Measurements from ENCODE around the gene GAS7.

DNA sequence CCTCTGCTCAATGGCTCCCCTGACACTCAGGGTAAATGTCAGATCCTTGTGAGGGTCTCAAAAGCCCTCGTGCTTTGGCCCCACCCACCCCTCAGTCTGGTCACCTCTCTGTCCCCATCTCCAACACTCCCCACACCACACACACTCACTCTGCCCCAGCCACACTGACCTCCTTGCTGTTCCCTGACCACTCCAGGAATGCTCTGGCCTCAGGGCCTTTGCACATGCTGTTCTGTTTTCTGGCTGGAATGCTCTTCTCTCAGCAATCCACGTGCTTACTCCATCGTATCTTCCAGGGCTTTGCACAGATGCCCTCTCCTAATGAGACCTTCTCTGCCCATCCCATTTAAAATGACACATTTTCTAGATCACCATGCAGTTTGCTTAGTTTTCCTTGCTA is 28.2 kb downstream of the GAS7 start:
- TF ChIP-seq POLR2AphosphoS5 (IDR thresholded peaks at IDR 0.05; ENCODE audit: low read depth, low read length) (no peak), SIN3A (IDR thresholded peaks at IDR 0.05; ENCODE audit: low read depth) (no peak), RAD21 (IDR thresholded peaks at IDR 0.05; ENCODE audit: low read depth) (no peak), EZH2 (IDR thresholded peaks at IDR 0.05) (no peak), FOSL1 (IDR thresholded peaks at IDR 0.05; ENCODE audit: low read depth) (no peak), SP1 (IDR thresholded peaks at IDR 0.05; ENCODE audit: low read depth) (no peak), YY1 (IDR thresholded peaks at IDR 0.05; ENCODE audit: extremely low read depth, insufficient replicate concordance, low read depth, low read length) (no peak), POLR2A (IDR thresholded peaks at IDR 0.05; ENCODE audit: borderline replicate concordance, extremely low read depth, insufficient read depth, insufficient read length) (no peak), JUND (IDR thresholded peaks at IDR 0.05) (no peak), CEBPB (IDR thresholded peaks at IDR 0.05; ENCODE audit: low read depth) (no peak), SRF (IDR thresholded peaks at IDR 0.05; ENCODE audit: low read depth) (no peak), EZH2phosphoT487 (IDR thresholded peaks at IDR 0.05; ENCODE audit: borderline replicate concordance) (no peak)
- TF ChIP-seq, protein P1, sequence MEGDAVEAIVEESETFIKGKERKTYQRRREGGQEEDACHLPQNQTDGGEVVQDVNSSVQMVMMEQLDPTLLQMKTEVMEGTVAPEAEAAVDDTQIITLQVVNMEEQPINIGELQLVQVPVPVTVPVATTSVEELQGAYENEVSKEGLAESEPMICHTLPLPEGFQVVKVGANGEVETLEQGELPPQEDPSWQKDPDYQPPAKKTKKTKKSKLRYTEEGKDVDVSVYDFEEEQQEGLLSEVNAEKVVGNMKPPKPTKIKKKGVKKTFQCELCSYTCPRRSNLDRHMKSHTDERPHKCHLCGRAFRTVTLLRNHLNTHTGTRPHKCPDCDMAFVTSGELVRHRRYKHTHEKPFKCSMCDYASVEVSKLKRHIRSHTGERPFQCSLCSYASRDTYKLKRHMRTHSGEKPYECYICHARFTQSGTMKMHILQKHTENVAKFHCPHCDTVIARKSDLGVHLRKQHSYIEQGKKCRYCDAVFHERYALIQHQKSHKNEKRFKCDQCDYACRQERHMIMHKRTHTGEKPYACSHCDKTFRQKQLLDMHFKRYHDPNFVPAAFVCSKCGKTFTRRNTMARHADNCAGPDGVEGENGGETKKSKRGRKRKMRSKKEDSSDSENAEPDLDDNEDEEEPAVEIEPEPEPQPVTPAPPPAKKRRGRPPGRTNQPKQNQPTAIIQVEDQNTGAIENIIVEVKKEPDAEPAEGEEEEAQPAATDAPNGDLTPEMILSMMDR (IDR thresholded peaks at IDR 0.05 in 2 of 3, conservative IDR thresholded peaks at IDR 0.05 in 1 of 3; ENCODE audit: borderline replicate concordance in 1 of 3, insufficient read depth in 1 of 3, low read depth in 2 of 3, low read length in 2 of 3), result no peak
- TF ChIP-seq, protein P2, sequence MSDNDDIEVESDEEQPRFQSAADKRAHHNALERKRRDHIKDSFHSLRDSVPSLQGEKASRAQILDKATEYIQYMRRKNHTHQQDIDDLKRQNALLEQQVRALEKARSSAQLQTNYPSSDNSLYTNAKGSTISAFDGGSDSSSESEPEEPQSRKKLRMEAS (IDR thresholded peaks at IDR 0.05), result no peak

Data from HCT116 (cell line).